ENCODE measurements around the gene SELENOH.

GRCh38 chr11:57792060-57792541 is 50.8 kb downstream of the SELENOH start:
- TF ChIP-seq CTCF (IDR thresholded peaks at IDR 0.05; ENCODE audit: insufficient read depth, low read depth, low read length) = no peak
- TF ChIP-seq EZH2 (IDR thresholded peaks at IDR 0.05; ENCODE audit: insufficient read depth, low read length) = no peak
